GM21825 (cell line): ENCODE results near the gene GRB7.
"Not testable (repeated sequence)": the region's sequence is repeated elsewhere in the genome, so short reads cannot be mapped to it uniquely, and the experiment has no call there.

Source experiments
- ATAC-seq: cut with Tn5 transposase; IDR thresholded peaks from one replicate; pipeline ENCODE4 v1.9.1; 2021; ENCODE audit warnings: mild to moderate bottlenecking, moderate library complexity; ENCODE audit not compliant: unreplicated experiment

GRB7 gene

DNA sequence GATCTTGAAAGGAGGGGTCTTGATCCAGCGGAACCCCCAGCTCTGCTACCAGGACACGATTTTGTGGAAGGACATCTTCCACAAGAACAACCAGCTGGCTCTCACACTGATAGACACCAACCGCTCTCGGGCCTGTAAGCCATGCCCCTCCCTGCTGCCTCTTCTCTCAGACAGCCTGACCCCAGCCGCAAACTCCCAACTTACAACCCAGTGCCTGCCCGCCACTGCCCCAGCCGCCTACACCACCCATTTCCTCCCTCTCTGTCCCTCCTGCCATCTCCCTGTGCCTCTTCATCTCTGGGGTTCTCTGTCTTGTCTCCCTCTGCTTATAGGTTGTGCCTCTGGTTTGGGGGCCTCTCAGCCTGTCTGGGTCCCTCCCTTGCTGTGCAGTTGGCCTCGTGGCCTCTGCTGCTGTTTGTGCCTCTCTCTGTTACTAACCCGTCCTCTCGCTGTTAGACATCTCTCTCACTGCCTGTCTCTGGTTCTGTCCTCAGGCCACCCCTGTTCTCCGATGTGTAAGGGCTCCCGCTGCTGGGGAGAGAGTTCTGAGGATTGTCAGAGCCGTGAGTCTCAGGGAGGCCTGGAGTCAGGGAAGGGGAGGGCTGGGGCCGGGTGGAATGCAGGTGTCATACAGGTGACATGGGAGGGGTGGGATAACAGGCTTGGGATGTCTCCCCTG is 28.3 kb upstream of the GRB7 start:
- ATAC-seq, result no peak

GRCh38 chr17:39709998-39710964 is 27.5 kb upstream of the GRB7 start:
- ATAC-seq, result no peak

DNA sequence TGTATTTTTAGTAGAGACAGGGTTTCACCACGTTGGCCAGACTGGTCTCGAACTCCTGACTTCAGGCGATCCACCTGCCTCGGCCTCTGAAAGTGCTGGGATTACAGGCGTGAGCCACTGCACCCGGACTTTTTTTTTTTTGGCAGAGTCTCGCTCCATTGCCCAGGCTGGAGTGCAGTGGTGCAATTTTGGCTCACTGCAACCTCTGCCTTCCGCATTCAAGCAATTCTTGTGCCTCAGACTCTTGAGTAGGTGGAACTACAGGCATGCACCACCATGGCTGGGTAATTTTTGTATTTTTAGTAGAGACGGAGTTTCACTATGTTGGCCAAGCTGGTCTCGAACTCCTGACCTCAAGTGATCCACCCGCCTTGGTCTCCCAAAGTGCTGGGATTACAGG is 26.7 kb upstream of the GRB7 start:
- not testable (repeated sequence) for ATAC-seq

DNA sequence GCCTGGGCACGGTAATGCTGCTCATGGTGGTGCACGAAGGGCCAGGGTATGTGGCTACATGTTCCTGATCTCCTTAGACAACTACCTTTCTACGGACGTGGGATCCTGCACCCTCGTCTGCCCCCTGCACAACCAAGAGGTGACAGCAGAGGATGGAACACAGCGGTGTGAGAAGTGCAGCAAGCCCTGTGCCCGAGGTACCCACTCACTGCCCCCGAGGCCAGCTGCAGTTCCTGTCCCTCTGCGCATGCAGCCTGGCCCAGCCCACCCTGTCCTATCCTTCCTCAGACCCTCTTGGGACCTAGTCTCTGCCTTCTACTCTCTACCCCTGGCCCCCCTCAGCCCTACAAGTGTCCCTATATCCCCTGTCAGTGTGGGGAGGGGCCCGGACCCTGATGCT is 25.9 kb upstream of the GRB7 start:
- ATAC-seq, result no peak

GRCh38 chr17:39714234-39714633 is 23.5 kb upstream of the GRB7 start:
- ATAC-seq, result no peak

- no peak for ATAC-seq
Measured at GRCh38 chr17:39715375-39716072, 22.2 kb upstream of the GRB7 start.

DNA sequence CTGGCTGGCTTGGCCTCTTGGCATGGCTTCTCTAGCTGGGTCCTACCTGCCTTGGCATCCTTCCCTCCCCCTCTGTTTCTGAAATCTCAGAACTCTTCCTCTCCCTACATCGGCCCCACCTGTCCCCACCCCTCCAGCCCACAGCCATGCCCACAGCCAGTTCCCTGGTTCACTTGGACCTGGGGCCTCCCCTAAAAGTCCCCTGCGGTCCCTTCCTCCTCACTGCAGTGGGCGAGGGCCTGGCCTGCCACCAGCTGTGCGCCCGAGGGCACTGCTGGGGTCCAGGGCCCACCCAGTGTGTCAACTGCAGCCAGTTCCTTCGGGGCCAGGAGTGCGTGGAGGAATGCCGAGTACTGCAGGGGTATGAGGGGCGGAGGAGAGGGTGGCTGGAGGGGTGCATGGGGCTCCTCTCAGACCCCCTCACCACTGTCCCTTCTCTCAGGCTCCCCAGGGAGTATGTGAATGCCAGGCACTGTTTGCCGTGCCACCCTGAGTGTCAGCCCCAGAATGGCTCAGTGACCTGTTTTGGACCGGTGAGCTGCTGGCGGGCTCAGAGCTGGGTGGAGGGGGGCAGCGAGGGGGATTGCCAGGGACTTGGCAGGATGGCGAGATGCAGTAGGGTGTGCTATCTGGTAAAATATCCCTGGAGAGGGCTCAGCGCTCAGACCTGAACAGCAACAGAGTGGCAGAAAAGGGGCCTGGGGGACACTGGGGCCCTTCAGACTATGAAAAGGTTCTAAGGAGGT is 21.5 kb upstream of the GRB7 start:
- no peak for ATAC-seq

- no peak for ATAC-seq
Measured at GRCh38 chr17:39716879-39717536, 20.7 kb upstream of the GRB7 start.

- no peak for ATAC-seq
Measured at GRCh38 chr17:39717660-39718059, 20.1 kb upstream of the GRB7 start.

- no peak for ATAC-seq
Measured at GRCh38 chr17:39719563-39720355, 18.0 kb upstream of the GRB7 start.

DNA sequence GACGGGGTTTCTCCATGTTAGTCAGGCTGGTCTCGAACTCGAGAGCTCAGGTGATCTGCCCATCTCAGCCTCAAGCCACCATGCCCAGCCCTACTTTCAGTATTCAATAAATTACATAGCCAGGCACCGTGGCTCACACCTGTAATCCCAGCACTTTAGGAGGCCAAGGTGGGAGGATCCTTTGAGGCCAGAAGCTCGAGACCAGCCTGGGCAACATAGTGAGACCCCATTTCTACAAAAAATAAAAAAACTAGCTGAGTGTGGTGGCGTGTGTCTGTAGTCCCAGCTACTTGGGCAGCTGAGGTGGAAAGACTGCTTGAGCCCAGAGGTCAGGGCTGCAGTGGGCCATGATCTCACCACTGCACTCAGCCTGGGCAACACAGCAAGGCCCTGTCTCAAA is 15.6 kb upstream of the GRB7 start:
- no peak for ATAC-seq

- no peak for ATAC-seq
Measured at GRCh38 chr17:39722965-39723848, 14.5 kb upstream of the GRB7 start.

DNA sequence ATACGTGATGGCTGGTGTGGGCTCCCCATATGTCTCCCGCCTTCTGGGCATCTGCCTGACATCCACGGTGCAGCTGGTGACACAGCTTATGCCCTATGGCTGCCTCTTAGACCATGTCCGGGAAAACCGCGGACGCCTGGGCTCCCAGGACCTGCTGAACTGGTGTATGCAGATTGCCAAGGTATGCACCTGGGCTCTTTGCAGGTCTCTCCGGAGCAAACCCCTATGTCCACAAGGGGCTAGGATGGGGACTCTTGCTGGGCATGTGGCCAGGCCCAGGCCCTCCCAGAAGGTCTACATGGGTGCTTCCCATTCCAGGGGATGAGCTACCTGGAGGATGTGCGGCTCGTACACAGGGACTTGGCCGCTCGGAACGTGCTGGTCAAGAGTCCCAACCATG is 13.0 kb upstream of the GRB7 start:
- no peak for ATAC-seq

- ATAC-seq, result not testable (repeated sequence)
Measured at GRCh38 chr17:39725923-39726322, 11.8 kb upstream of the GRB7 start.

GRCh38 chr17:39726617-39727016 is 11.1 kb upstream of the GRB7 start:
- no peak for ATAC-seq

- ATAC-seq, result no peak
Measured at GRCh38 chr17:39727556-39727955, 10.2 kb upstream of the GRB7 start.

DNA sequence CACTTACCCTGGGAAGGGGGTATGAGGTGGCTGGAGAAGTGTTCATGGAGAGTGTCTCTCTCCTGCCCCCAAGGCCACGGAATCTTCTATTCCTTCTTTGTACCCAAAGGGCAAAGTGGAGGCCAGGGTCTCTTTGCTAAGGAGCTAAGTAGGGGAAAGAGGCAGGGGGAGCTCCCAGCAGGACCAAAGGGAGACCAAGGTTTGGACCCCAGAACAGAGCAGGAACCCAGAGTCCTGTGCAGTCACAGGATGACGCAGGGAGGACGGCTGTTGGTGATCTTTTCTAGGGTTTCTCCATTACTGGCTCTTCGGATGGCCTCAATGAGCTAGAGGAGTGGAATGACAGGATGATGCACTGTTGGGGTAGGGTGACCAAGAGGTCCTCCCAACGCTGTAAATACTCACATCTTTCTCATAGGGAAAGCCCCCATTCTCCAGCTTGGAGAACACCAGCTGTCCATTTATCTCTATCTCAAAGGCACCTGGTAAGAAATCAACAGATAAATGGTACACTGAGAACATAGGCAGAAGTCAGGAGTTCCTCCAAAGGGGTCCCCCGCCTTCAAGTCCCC is 8.4 kb upstream of the GRB7 start:
- ATAC-seq, result no peak
